Thyroid gland (tissue), 4 donors: ENCODE measurements around the gene PLCB1. TPM values are rescaled to one million over a fixed set of nuclear protein-coding genes. Genes with fewer than 3 reads are reported as not detected.

Experiments used
- DNase-seq, 2 donors: peaks; one replicate each; pipeline ENCODE4 v3.0.0-alpha.2; 2019
- H3K27ac ChIP-seq, 3 donors: fragments of 200-600 bp; sonication (generic); 1 replicate in 2 of 3; 2 replicates in 1 of 3; pipeline ENCODE4 v1.5.1; 2016 to 2019; ENCODE audit warnings: mild to moderate bottlenecking in 1 of 3, moderate library complexity in 1 of 3
- H3K27me3 ChIP-seq: fragments of 200-600 bp; sonication (generic); one replicate; pipeline ENCODE4 v1.5.1; 2019
- H3K36me3 ChIP-seq, 2 donors: fragments of 200-600 bp; sonication (generic); one replicate each; pipeline ENCODE4 v1.5.1; 2016 to 2019
- H3K4me1 ChIP-seq, 2 donors: fragments of 200-600 bp; sonication (generic); one replicate each; pipeline ENCODE4 v1.5.1; 2017 to 2019
- H3K4me3 ChIP-seq, 3 donors: fragments of 200-600 bp; sonication (generic); replicated peaks in 1 of 3; 1 replicate in 2 of 3; 2 replicates in 1 of 3; pipeline ENCODE4 v1.5.1; 2016; ENCODE audit warnings: mild to moderate bottlenecking in 1 of 3
- H3K9me3 ChIP-seq: fragments of 200-600 bp; sonication (generic); one replicate; pipeline ENCODE4 v1.5.1; 2017
- CTCF ChIP-seq, 6 experiments: fragments of 200-600 bp in 3 of 6; fragments of 450-650 bp in 3 of 6; sonication (generic) in 3 of 6; IDR thresholded peaks; one replicate each; pipeline ENCODE4 v1.5.1; 2016 to 2019; ENCODE audit warnings: antibody characterized with exemption in 6 of 6, mild to moderate bottlenecking in 2 of 6, inconsistent platforms in 1 of 6, moderate library complexity in 1 of 6
- POLR2A ChIP-seq, 2 donors: fragments of 450-650 bp; IDR thresholded peaks; one replicate each; pipeline ENCODE4 v1.6.1; 2017; ENCODE audit warnings: antibody characterized with exemption in 2 of 2, mild to moderate bottlenecking in 2 of 2, moderate library complexity in 1 of 2
- WGBS, 2 donors: methylation state at CpG; one replicate each; pipeline ENCODE4 v1.1.5; 2017; 5-methylcytosine and 5-hydroxymethylcytosine counted together
- intact Hi-C: fragments of 100-400 bp; cut with DNase I; formaldehyde crosslinking; loops from one replicate; pipeline ENCODE4 v1.15.1; 2023
- total RNA-seq, 4 donors: library from RNA; depleted of rRNA; stranded (reverse); fragments of >200 nt; gene quantifications; one replicate each; pipeline ENCODE4 v1.2.3, GENCODE V29; 2016

The PLCB1 gene
- total RNA-seq, 4 donors from 2014 or later: 7.3 to 14.1 (median 11.0) TPM

GRCh38 chr20:8578161-8578865 is 446.2 kb downstream of the PLCB1 start:
- no peaks in the 10 kb centered on the region for H3K36me3 ChIP-seq
- DNase-seq: no peak
- WGBS, 2 donors: 74 to 77% methylated on average over 3 of the region's 3 CpGs
- H3K4me3 ChIP-seq: no peak overlapping the region
- no peaks in the 10 kb centered on the region for H3K27me3 ChIP-seq
- intact Hi-C loops: no loop called here
- no peaks in the 10 kb centered on the region for H3K4me1 ChIP-seq
- H3K27ac ChIP-seq: no peak overlapping the region
- TF ChIP-seq CTCF (IDR thresholded peaks at IDR 0.05) (no peak), POLR2A (IDR thresholded peaks at IDR 0.05) (no peak)
- H3K9me3 ChIP-seq: no peaks in the 10 kb centered on the region

GRCh38 chr20:8579035-8579434 is 447.0 kb downstream of the PLCB1 start:
- Histone ChIP-seq H3K4me3 (no peak overlapping the region), H3K36me3 (no peaks in the 10 kb centered on the region), H3K4me1 (no peaks in the 10 kb centered on the region), H3K27ac (no peak overlapping the region), H3K9me3 (no peaks in the 10 kb centered on the region), H3K27me3 (no peaks in the 10 kb centered on the region)
- TF ChIP-seq POLR2A (IDR thresholded peaks at IDR 0.05) (no peak), CTCF (IDR thresholded peaks at IDR 0.05) (no peak)
- 85 to 89% methylated on average over 3 of the region's 3 CpGs for WGBS, 2 donors
- no peak for DNase-seq
- intact Hi-C loops: no loop called here

GRCh38 chr20:8581446-8582183 is 449.5 kb downstream of the PLCB1 start:
- no peak for TF ChIP-seq CTCF (IDR thresholded peaks at IDR 0.05)
- TF ChIP-seq POLR2A (IDR thresholded peaks at IDR 0.05): no peak

GRCh38 chr20:8583012-8583565 is 451.0 kb downstream of the PLCB1 start:
- intact Hi-C loops: no loop called here
- Histone ChIP-seq H3K4me3 (no peak overlapping the region), H3K27ac (no peak overlapping the region), H3K27me3 (no peaks in the 10 kb centered on the region), H3K9me3 (no peaks in the 10 kb centered on the region), H3K4me1 (no peaks in the 10 kb centered on the region), H3K36me3 (no peaks in the 10 kb centered on the region)
- WGBS, 2 donors: 95 to 97% methylated on average over 1 of the region's 1 CpG
- no peak for DNase-seq
- TF ChIP-seq POLR2A (IDR thresholded peaks at IDR 0.05): no peak
- no peak for TF ChIP-seq CTCF (IDR thresholded peaks at IDR 0.05)

More at GRCh38 chr20:8581446-8582183, 449.5 kb downstream of the PLCB1 start:
- intact Hi-C loops: no loop called here
- WGBS, 2 donors: 98 to 99% methylated on average over 3 of the region's 3 CpGs
- no peaks in the 10 kb centered on the region for H3K27me3 ChIP-seq
- no peaks in the 10 kb centered on the region for H3K9me3 ChIP-seq
- H3K27ac ChIP-seq: no peak overlapping the region
- no peaks in the 10 kb centered on the region for H3K4me1 ChIP-seq
- no peak for DNase-seq
- H3K4me3 ChIP-seq: no peak overlapping the region
- no peaks in the 10 kb centered on the region for H3K36me3 ChIP-seq

GRCh38 chr20:8583566-8584043 is 451.5 kb downstream of the PLCB1 start:
- Histone ChIP-seq H3K27me3 (no peaks in the 10 kb centered on the region), H3K36me3 (no peaks in the 10 kb centered on the region), H3K27ac (no peak overlapping the region), H3K4me3 (no peak overlapping the region), H3K4me1 (no peaks in the 10 kb centered on the region), H3K9me3 (no peaks in the 10 kb centered on the region)
- no peak for DNase-seq
- TF ChIP-seq POLR2A (IDR thresholded peaks at IDR 0.05) (no peak), CTCF (IDR thresholded peaks at IDR 0.05) (no peak)
- 88 to 92% methylated on average over 7 of the region's 7 CpGs for WGBS, 2 donors
- intact Hi-C loops: no loop called here
